Activated B cell treated with CpG ODN at 0.5 μM for 24 hours (primary cell): ENCODE data around the gene GABRB3. TPM values are rescaled to one million over a fixed set of nuclear protein-coding genes. Genes with fewer than 3 reads are reported as not detected.
"Not testable (repeated sequence)": the region's sequence is repeated elsewhere in the genome, so short reads cannot be mapped to it uniquely, and the experiment has no call there.

Experiments
- ATAC-seq: fragments of 200-7000 bp; cut with Tn5 transposase; one replicate; pipeline ENCODE4 v1.10.0; 2021; ENCODE audit warnings: low read depth, mild to moderate bottlenecking, moderate library complexity
- CTCF ChIA-PET: fragments of 350-600 bp; sonication (Branson Sonifier 250); formaldehyde crosslinking; loops from one replicate; lab custom pipeline; 2021; ENCODE audit warnings: antibody characterized with exemption; lab: Charles Lee
- POLR2A ChIA-PET: fragments of 350-600 bp; sonication (Branson Sonifier 250); formaldehyde crosslinking; loops from one replicate; lab custom pipeline; 2021; ENCODE audit warnings: antibody characterized with exemption; lab: Charles Lee
- DNase-seq: peaks from one replicate; pipeline ENCODE4 v3.0.0; 2022
- H3K27ac Mint-ChIP-seq: one replicate; pipeline ENCODE4 v1.8.0; 2020; ENCODE audit warnings: mixed read lengths
- H3K27me3 Mint-ChIP-seq: one replicate; pipeline ENCODE4 v1.8.0; 2021; ENCODE audit warnings: mixed read lengths
- H3K36me3 Mint-ChIP-seq: one replicate; pipeline ENCODE4 v1.8.0; 2021; ENCODE audit warnings: low read depth, mixed read lengths
- H3K4me1 Mint-ChIP-seq: one replicate; pipeline ENCODE4 v1.8.0; 2021; ENCODE audit warnings: mixed read lengths
- H3K4me3 Mint-ChIP-seq: one replicate; pipeline ENCODE4 v1.8.0; 2020; ENCODE audit warnings: mild to moderate bottlenecking, mixed read lengths
- H3K9me3 Mint-ChIP-seq: one replicate; pipeline ENCODE4 v1.8.0; 2020; ENCODE audit warnings: mixed read lengths
- CTCF ChIP-seq: fragments of 200-600 bp; IDR thresholded peaks from one replicate; pipeline ENCODE4 v1.8.0; 2022; ENCODE audit warnings: antibody characterized with exemption, mild to moderate bottlenecking
- intact Hi-C: fragments of 100-400 bp; cut with micrococcal nuclease; formaldehyde crosslinking; loops from one replicate; pipeline ENCODE4 v1.15.1; 2024
- total RNA-seq: library from RNA; stranded (reverse); gene quantifications from 2 replicates; pipeline ENCODE4 v1.2.3, GENCODE V29; 2022

GABRB3 gene
- total RNA-seq, 1 donor from 2014 or later, result not detected

GRCh38 chr15:26722621-26723160 is 50.2 kb downstream of the GABRB3 start:
- ChIA-PET POLR2A (no interaction called here), CTCF (no interaction called here)
- H3K36me3 Mint-ChIP-seq, result no peaks in the 10 kb centered on the region
- no peaks in the 10 kb centered on the region for H3K27me3 Mint-ChIP-seq
- H3K4me3 Mint-ChIP-seq, result no peak overlapping the region
- intact Hi-C loops, result no loop called here
- DNase-seq, result no peak
- peaks cover 22% of the 10 kb centered on the region for H3K9me3 Mint-ChIP-seq
- no peaks in the 10 kb centered on the region for H3K4me1 Mint-ChIP-seq
- ATAC-seq, result no peak
- TF ChIP-seq CTCF, result no peak
- no peak overlapping the region for H3K27ac Mint-ChIP-seq

GRCh38 chr15:26721232-26721967 is 51.5 kb downstream of the GABRB3 start:
- Mint-ChIP-seq H3K27me3 (no peaks in the 10 kb centered on the region), H3K4me1 (no peaks in the 10 kb centered on the region), H3K27ac (no peak overlapping the region), H3K36me3 (no peaks in the 10 kb centered on the region), H3K4me3 (no peak overlapping the region), H3K9me3 (peaks cover 18% of the 10 kb centered on the region)
- no peak for TF ChIP-seq CTCF
- no peak for ATAC-seq
- intact Hi-C loops, result no loop called here
- CTCF ChIA-PET, result no interaction called here
- DNase-seq, result no peak
- POLR2A ChIA-PET, result no interaction called here

- Mint-ChIP-seq H3K36me3 (no peaks in the 10 kb centered on the region), H3K4me1 (no peaks in the 10 kb centered on the region), H3K27me3 (no peaks in the 10 kb centered on the region), H3K9me3 (peaks cover 18% of the 10 kb centered on the region), H3K4me3 (no peak overlapping the region), H3K27ac (no peak overlapping the region)
- intact Hi-C loops, result no loop called here
- CTCF ChIA-PET, result no interaction called here
- DNase-seq, result no peak
- TF ChIP-seq CTCF, result no peak
- ATAC-seq, result no peak
- POLR2A ChIA-PET, result no interaction called here
Measured at GRCh38 chr15:26720546-26720945, 52.3 kb downstream of the GABRB3 start.

- H3K4me1 Mint-ChIP-seq, ATAC-seq, POLR2A ChIA-PET, H3K36me3 Mint-ChIP-seq, H3K4me3 Mint-ChIP-seq, H3K27ac Mint-ChIP-seq, intact Hi-C loops, H3K27me3 Mint-ChIP-seq, DNase-seq, CTCF ChIA-PET: not testable (repeated sequence)
- H3K9me3 Mint-ChIP-seq, result peaks cover 17% of the 10 kb centered on the region
Measured at GRCh38 chr15:26719866-26720265, 53.0 kb downstream of the GABRB3 start.

GRCh38 chr15:26716069-26716468 is 56.8 kb downstream of the GABRB3 start:
- no peak for DNase-seq
- no peaks in the 10 kb centered on the region for H3K27me3 Mint-ChIP-seq
- peaks cover 16% of the 10 kb centered on the region for H3K9me3 Mint-ChIP-seq
- no peak overlapping the region for H3K4me3 Mint-ChIP-seq
- ChIA-PET CTCF (no interaction called here), POLR2A (no interaction called here)
- ATAC-seq, result no peak
- H3K4me1 Mint-ChIP-seq, result no peaks in the 10 kb centered on the region
- intact Hi-C loops, result no loop called here
- no peak for TF ChIP-seq CTCF
- H3K36me3 Mint-ChIP-seq, result no peaks in the 10 kb centered on the region
- H3K27ac Mint-ChIP-seq, result no peak overlapping the region
